CD4-positive, alpha-beta T cell (primary cell): Measurements from ENCODE around the gene IAPP. TPM values are rescaled to one million over a fixed set of nuclear protein-coding genes. Genes with fewer than 3 reads are reported as not detected.

Experiments used
- ATAC-seq: fragments of 200-7000 bp; cut with Tn5 transposase; one replicate; pipeline ENCODE4 v1.10.0; 2022; ENCODE audit warnings: mild to moderate bottlenecking; ENCODE audit not compliant: poor library complexity
- CTCF ChIA-PET: fragments of 350-600 bp; sonication (Branson Sonifier 250); formaldehyde crosslinking; loops from one replicate; lab custom pipeline; 2021; ENCODE audit warnings: antibody characterized with exemption, inconsistent platforms; lab: Charles Lee
- POLR2A ChIA-PET: fragments of 350-600 bp; sonication (Branson Sonifier 250); formaldehyde crosslinking; loops from one replicate; lab custom pipeline; 2021; ENCODE audit warnings: antibody characterized with exemption, inconsistent platforms; lab: Charles Lee
- DNase-seq, 14 experiments: peaks; one replicate each; pipeline ENCODE4 v3.0.0-alpha.2; 2013 to 2020; ENCODE audit warnings: mixed read lengths in 2 of 14
- H3K27ac ChIP-seq, 2 donors: one replicate each; pipeline versions ENCODE4 v1.5.1 to v1.7.0; 2013; ENCODE audit warnings: low read length in 2 of 2, low read depth in 1 of 2, mild to moderate bottlenecking in 1 of 2
- H3K27me3 ChIP-seq, 2 experiments: 1 replicate in 1 of 2; 2 replicates in 1 of 2; pipeline versions ENCODE4 v1.6.1 to v1.7.0; 2013; ENCODE audit warnings: low read length in 2 of 2, control low read depth in 1 of 2, mild to moderate bottlenecking in 1 of 2, moderate library complexity in 1 of 2; ENCODE audit not compliant: insufficient read depth in 2 of 2, control insufficient read depth in 1 of 2
- H3K36me3 ChIP-seq: one replicate; pipeline ENCODE4 v1.6.1; 2013; ENCODE audit warnings: low read length, control low read depth; ENCODE audit not compliant: insufficient read depth
- H3K4me1 ChIP-seq: one replicate; pipeline ENCODE4 v1.6.1; 2013; ENCODE audit warnings: low read length, control low read depth; ENCODE audit not compliant: insufficient read depth
- H3K4me3 ChIP-seq: one replicate; pipeline ENCODE4 v1.5.1; 2013; ENCODE audit warnings: mild to moderate bottlenecking, low read length, moderate library complexity
- H3K9me3 ChIP-seq, 2 experiments: 1 replicate in 1 of 2; 2 replicates in 1 of 2; pipeline versions ENCODE4 v1.6.1 to v1.7.0; 2013; ENCODE audit warnings: low read length in 2 of 2, mild to moderate bottlenecking in 2 of 2, control low read depth in 1 of 2, moderate library complexity in 1 of 2; ENCODE audit not compliant: control insufficient read depth in 1 of 2, insufficient read depth in 1 of 2
- H3K27ac Mint-ChIP-seq: one replicate; pipeline ENCODE4 v1.8.0; 2020; ENCODE audit warnings: mixed read lengths
- H3K27me3 Mint-ChIP-seq: one replicate; pipeline ENCODE4 v1.8.0; 2021; ENCODE audit warnings: mixed read lengths
- H3K36me3 Mint-ChIP-seq: one replicate; pipeline ENCODE4 v1.8.0; 2021; ENCODE audit warnings: low read depth, mixed read lengths
- H3K4me1 Mint-ChIP-seq: one replicate; pipeline ENCODE4 v1.8.0; 2021; ENCODE audit warnings: low read depth, mixed read lengths
- H3K4me3 Mint-ChIP-seq: one replicate; pipeline ENCODE4 v1.8.0; 2020; ENCODE audit warnings: mild to moderate bottlenecking, mixed read lengths
- H3K9me3 Mint-ChIP-seq: one replicate; pipeline ENCODE4 v1.8.0; 2020; ENCODE audit warnings: mixed read lengths
- CTCF ChIP-seq: fragments of 200-600 bp; IDR thresholded peaks from one replicate; pipeline ENCODE4 v1.8.0; 2022; ENCODE audit warnings: antibody characterized with exemption, mild to moderate bottlenecking
- intact Hi-C, 2 experiments: fragments of 100-400 bp; cut with DNase I in 1 of 2; cut with micrococcal nuclease in 1 of 2; formaldehyde crosslinking; loops; one replicate each; pipeline versions ENCODE4 v1.15.1 to v1.9.0; 2023 to 2025; cut with DNase I, micrococcal nuclease
- total RNA-seq, 174 experiments: library from RNA in 2 of 174; stranded (reverse) in 2 of 174; gene quantifications; one replicate each; pipeline ENCODE4 v1.2.3 and lab custom pipeline; 2021 to 2026

IAPP gene
- total RNA-seq, 2 experiments from 2014 or later = not detected

- DNase-seq = no peak
- Histone ChIP-seq H3K4me1 (no peaks in the 10 kb centered on the region), H3K36me3 (no peaks in the 10 kb centered on the region), H3K9me3 (no peaks in the 10 kb centered on the region), H3K27ac (no peak overlapping the region), H3K27me3 (no peaks in the 10 kb centered on the region), H3K4me3 (no peak overlapping the region)
- no peak for TF ChIP-seq CTCF
- H3K27me3 Mint-ChIP-seq = peaks cover 18% of the 10 kb centered on the region
- ATAC-seq = no peak
- no peaks in the 10 kb centered on the region for H3K36me3 Mint-ChIP-seq
- H3K4me1 Mint-ChIP-seq = no peaks in the 10 kb centered on the region
- no peak overlapping the region for H3K27ac Mint-ChIP-seq
- H3K4me3 Mint-ChIP-seq = no peak overlapping the region
- POLR2A ChIA-PET = no interaction called here
- CTCF ChIA-PET = no interaction called here
- no peaks in the 10 kb centered on the region for H3K9me3 Mint-ChIP-seq
- intact Hi-C loops = no loop called here
These were observed 29.1 kb upstream of the IAPP start for GRCh38 chr12:21343636-21344035.

- no peak for ATAC-seq
- Histone ChIP-seq H3K27me3 (no peaks in the 10 kb centered on the region), H3K27ac (no peak overlapping the region), H3K9me3 (no peaks in the 10 kb centered on the region), H3K36me3 (no peaks in the 10 kb centered on the region), H3K4me1 (no peaks in the 10 kb centered on the region), H3K4me3 (no peak overlapping the region)
- Mint-ChIP-seq H3K9me3 (no peaks in the 10 kb centered on the region), H3K27me3 (peaks cover 23% of the 10 kb centered on the region), H3K27ac (no peak overlapping the region), H3K36me3 (no peaks in the 10 kb centered on the region), H3K4me3 (no peak overlapping the region), H3K4me1 (no peaks in the 10 kb centered on the region)
- ChIA-PET CTCF (no interaction called here), POLR2A (no interaction called here)
- intact Hi-C loops = no loop called here
- no peak for DNase-seq
- no peak for TF ChIP-seq CTCF
These were observed 26.0 kb upstream of the IAPP start for GRCh38 chr12:21346542-21347205.

GRCh38 chr12:21350975-21351374 is 21.7 kb upstream of the IAPP start:
- H3K36me3 Mint-ChIP-seq = no peaks in the 10 kb centered on the region
- Histone ChIP-seq H3K27me3 (no peaks in the 10 kb centered on the region), H3K4me3 (no peak overlapping the region), H3K27ac (no peak overlapping the region), H3K4me1 (no peaks in the 10 kb centered on the region), H3K9me3 (no peaks in the 10 kb centered on the region), H3K36me3 (no peaks in the 10 kb centered on the region)
- no peak overlapping the region for H3K4me3 Mint-ChIP-seq
- ChIA-PET CTCF (no interaction called here), POLR2A (no interaction called here)
- no peaks in the 10 kb centered on the region for H3K9me3 Mint-ChIP-seq
- H3K27ac Mint-ChIP-seq = no peak overlapping the region
- DNase-seq = no peak
- no peaks in the 10 kb centered on the region for H3K4me1 Mint-ChIP-seq
- no peak for ATAC-seq
- H3K27me3 Mint-ChIP-seq = peaks cover 39% of the 10 kb centered on the region
- no peak for TF ChIP-seq CTCF
- intact Hi-C loops = no loop called here
